ENCODE results near the gene TRMT6. TPM values are rescaled to one million over a fixed set of nuclear protein-coding genes. Genes with fewer than 3 reads are reported as not detected.

The TRMT6 gene
- total RNA-seq, 2 donors from 2014 or later, result 16.9 to 19.1 TPM

GRCh38 chr20:5938456-5939029 lies 11.8 kb downstream of the TRMT6 start:
- Histone ChIP-seq H3K36me3 (ENCODE audit: control insufficient read depth, insufficient read depth, low read length) (peaks cover 54% of the 10 kb centered on the region), H3K9me3 (ENCODE audit: control insufficient read depth, low read length) (no peaks in the 10 kb centered on the region), H3K27me3 (ENCODE audit: control insufficient read depth, insufficient read depth, low read length, poor library complexity, severe bottlenecking) (no peaks in the 10 kb centered on the region), H3K9ac (ENCODE audit: extremely low read depth, low read length, poor library complexity, severe bottlenecking) (no peak overlapping the region), H3K4me3 (ENCODE audit: low read length) (no peak overlapping the region), H3K4me1 (ENCODE audit: control insufficient read depth, insufficient read depth, low read length) (no peaks in the 10 kb centered on the region), H3K27ac (ENCODE audit: low read depth, low read length) (no peak overlapping the region)
- WGBS, 2 experiments (ENCODE audit: insufficient coverage in 1 of 2, insufficient read length in 1 of 2), result 89 to 90% methylated on average over 5 to 6 of the region's 6 CpGs
- Mint-ChIP-seq H3K4me3 (no peak overlapping the region), H3K4me1 (no peaks in the 10 kb centered on the region), H3K9me3 (no peaks in the 10 kb centered on the region), H3K36me3 (ENCODE audit: low read depth) (peaks cover 42% of the 10 kb centered on the region), H3K27ac (no peak overlapping the region), H3K27me3 (ENCODE audit: insufficient read depth) (no peaks in the 10 kb centered on the region)
- no peak for TF ChIP-seq CTCF (conservative IDR thresholded peaks at IDR 0.05)
- no peak for DNase-seq

GRCh38 chr20:5936238-5936637 lies 14.1 kb downstream of the TRMT6 start:
- no peak for DNase-seq
- H3K27me3 Mint-ChIP-seq (ENCODE audit: insufficient read depth), result peaks cover 2% of the 10 kb centered on the region
- H3K27ac Mint-ChIP-seq, result no peak overlapping the region
- no peak overlapping the region for H3K9ac ChIP-seq (ENCODE audit: extremely low read depth, low read length, poor library complexity, severe bottlenecking)
- H3K9me3 Mint-ChIP-seq, result no peaks in the 10 kb centered on the region
- H3K36me3 Mint-ChIP-seq (ENCODE audit: low read depth), result peaks cover 20% of the 10 kb centered on the region
- no peak overlapping the region for H3K4me3 ChIP-seq (ENCODE audit: low read length)
- H3K27ac ChIP-seq (ENCODE audit: low read depth, low read length), result no peak overlapping the region
- peaks cover 1% of the 10 kb centered on the region for H3K27me3 ChIP-seq (ENCODE audit: control insufficient read depth, insufficient read depth, low read length, poor library complexity, severe bottlenecking)
- H3K9me3 ChIP-seq (ENCODE audit: control insufficient read depth, low read length), result no peaks in the 10 kb centered on the region
- no peaks in the 10 kb centered on the region for H3K4me1 ChIP-seq (ENCODE audit: control insufficient read depth, insufficient read depth, low read length)
- 87% methylated on average over 3 of the region's 3 CpGs; no CpG with 5 or more reads in 1 of the 2 experiments for WGBS, 2 experiments (ENCODE audit: insufficient coverage in 1 of 2, insufficient read length in 1 of 2)
- H3K4me3 Mint-ChIP-seq, result no peak overlapping the region
- H3K4me1 Mint-ChIP-seq, result no peaks in the 10 kb centered on the region
- peaks cover 31% of the 10 kb centered on the region for H3K36me3 ChIP-seq (ENCODE audit: control insufficient read depth, insufficient read depth, low read length)
- no peak for TF ChIP-seq CTCF (conservative IDR thresholded peaks at IDR 0.05)

GRCh38 chr20:5935384-5935783 lies 14.9 kb downstream of the TRMT6 start:
- WGBS, 2 experiments (ENCODE audit: insufficient coverage in 1 of 2, insufficient read length in 1 of 2), result 100% methylated on average over 1 of the region's 1 CpG; no CpG with 5 or more reads in 1 of the 2 experiments
- Histone ChIP-seq H3K9me3 (ENCODE audit: control insufficient read depth, low read length) (no peaks in the 10 kb centered on the region), H3K36me3 (ENCODE audit: control insufficient read depth, insufficient read depth, low read length) (peaks cover 22% of the 10 kb centered on the region), H3K4me3 (ENCODE audit: low read length) (no peak overlapping the region), H3K27ac (ENCODE audit: low read depth, low read length) (no peak overlapping the region), H3K27me3 (ENCODE audit: control insufficient read depth, insufficient read depth, low read length, poor library complexity, severe bottlenecking) (peaks cover 9% of the 10 kb centered on the region), H3K9ac (ENCODE audit: extremely low read depth, low read length, poor library complexity, severe bottlenecking) (no peak overlapping the region), H3K4me1 (ENCODE audit: control insufficient read depth, insufficient read depth, low read length) (no peaks in the 10 kb centered on the region)
- Mint-ChIP-seq H3K4me3 (no peak overlapping the region), H3K36me3 (ENCODE audit: low read depth) (peaks cover 14% of the 10 kb centered on the region), H3K9me3 (no peaks in the 10 kb centered on the region), H3K27me3 (ENCODE audit: insufficient read depth) (peaks cover 2% of the 10 kb centered on the region), H3K27ac (no peak overlapping the region), H3K4me1 (no peaks in the 10 kb centered on the region)
- TF ChIP-seq CTCF (conservative IDR thresholded peaks at IDR 0.05), result no peak
- DNase-seq, result no peak
